ENCODE data around the gene ZBTB16. TPM values are rescaled to one million over a fixed set of nuclear protein-coding genes. Genes with fewer than 3 reads are reported as not detected.

The ZBTB16 gene
- total and polyA plus RNA-seq, 2 of the 13 experiments (the other 11 are each of a cell fraction or from before 2014, with no cell fraction given) = not detected

GRCh38 chr11:114265122-114265878, 205.8 kb downstream of the ZBTB16 start:
- intact Hi-C loops (cut with micrococcal nuclease; ENCODE audit: unreplicated experiment) (loop anchor here (10.0 kb wide), 1 partner anchor 80 kb away; no protein-coding TSS in a partner anchor), in situ Hi-C loops (cut with HindIII; ENCODE audit: extremely low pct_ligation_motif_present, low pct_unique_long_range_greater_than_20kb) (loop anchor here (25.0 kb wide), 1 partner anchor 453 kb away; no protein-coding TSS in a partner anchor)
- ChIA-PET CTCF (ENCODE audit: low intra/inter-chr PET ratio, low total read pairs) (no interaction called here), POLR2A (no interaction called here)
- no peak overlapping the region for H3K27ac ChIP-seq (ENCODE audit: extremely low read length, insufficient read depth, low read length)
- ATAC-seq (no peak), DNase-seq (ENCODE audit: low spot score) (no peak), FAIRE-seq (no peak)
- peaks cover under 1 to 2% of the 10 kb centered on the region in 2 experiments; a peak in 1 of 5 replicates for H3K27me3 ChIP-seq (ENCODE audit: control insufficient read depth in 1 of 2, insufficient read depth in 2 of 2, low read length in 2 of 2)
- no peaks in the 10 kb centered on the region for H3K36me3 ChIP-seq (replicated peaks in 1 of 2; ENCODE audit: control insufficient read depth in 1 of 2, insufficient read depth in 2 of 2, low read length in 2 of 2)
- H3K79me2 ChIP-seq (ENCODE audit: insufficient read depth, low read length) = no peaks in the 10 kb centered on the region
- BruUV-seq (replicated peaks) = no TSS peak
- H3K4me3 ChIP-seq (replicated peaks in 1 of 3; ENCODE audit: insufficient read depth in 1 of 3, low read depth in 2 of 3, low read length in 3 of 3) = no peak overlapping the region
- WGBS (ENCODE audit: low lambda C conversion rate) = 18% methylated on average over 8 of the region's 8 CpGs
- no peaks in the 10 kb centered on the region for H3K4me1 ChIP-seq (ENCODE audit: insufficient read depth, low read length)
- no peak overlapping the region for H3K4me2 ChIP-seq (ENCODE audit: low read depth, low read length)
- H2AFZ ChIP-seq (ENCODE audit: low read length) = no peak overlapping the region
- H3K9ac ChIP-seq (ENCODE audit: insufficient read depth, low read depth, low read length) = no peak overlapping the region
- H4K20me1 ChIP-seq (ENCODE audit: insufficient read depth, low read length) = no peaks in the 10 kb centered on the region
- no peaks in the 10 kb centered on the region for H3K9me3 ChIP-seq (ENCODE audit: low read length)
- TF ChIP-seq CHD2 (IDR thresholded peaks at IDR 0.05; ENCODE audit: low read depth, low read length) = no peak
- TF ChIP-seq NFAT5 (CRISPR knock-in tag; IDR thresholded peaks at IDR 0.05) = no peak
- no peak for TF ChIP-seq MXI1 (IDR thresholded peaks at IDR 0.05; ENCODE audit: borderline replicate concordance, low read depth, low read length)
- TF ChIP-seq SAFB2 (CRISPR knock-in tag; IDR thresholded peaks at IDR 0.05; ENCODE audit: borderline replicate concordance, low read depth) = no peak
- no peak for TF ChIP-seq CREB3 (CRISPR knock-in tag; IDR thresholded peaks at IDR 0.05)
- TF ChIP-seq ZNF564 (CRISPR knock-in tag; IDR thresholded peaks at IDR 0.05) = no peak
- no peak for TF ChIP-seq NFE2L2 (IDR thresholded peaks at IDR 0.05; ENCODE audit: low read length)
- no peak for TF ChIP-seq JUNB (CRISPR knock-in tag; IDR thresholded peaks at IDR 0.05; ENCODE audit: borderline replicate concordance)
- no peak for TF ChIP-seq NAIF1 (CRISPR knock-in tag; IDR thresholded peaks at IDR 0.05; ENCODE audit: borderline replicate concordance)
- no peak for TF ChIP-seq ZNF496 (CRISPR knock-in tag; IDR thresholded peaks at IDR 0.05; ENCODE audit: insufficient replicate concordance)
- TF ChIP-seq GLMP (CRISPR knock-in tag; IDR thresholded peaks at IDR 0.05; ENCODE audit: borderline replicate concordance) = no peak
- TF ChIP-seq FOXA1 (IDR thresholded peaks at IDR 0.05) = no peak
- no peak for TF ChIP-seq FOXA1 (CRISPR knock-in tag; IDR thresholded peaks at IDR 0.05)
- no peak for TF ChIP-seq ZNF264 (CRISPR knock-in tag; IDR thresholded peaks at IDR 0.05)
- no peak for TF ChIP-seq ZNF777 (CRISPR knock-in tag; IDR thresholded peaks at IDR 0.05)
- TF ChIP-seq GRHL1 (CRISPR knock-in tag; conservative IDR thresholded peaks at IDR 0.05) = no peak

Measured in HepG2 (cell line).